ENCODE data around the gene CTNND1.

Gene CTNND1

GRCh38 chr11:57752954-57753353, 8.6 kb upstream of the CTNND1 start:
- Histone ChIP-seq H3K27ac (ENCODE audit: extremely low read depth, low read depth, low read length) (no peak overlapping the region), H3K9me3 (ENCODE audit: control insufficient read depth, insufficient read depth, low read depth, low read length) (no peaks in the 10 kb centered on the region), H3K4me3 (ENCODE audit: low read depth, low read length) (no peak overlapping the region), H3K4me1 (ENCODE audit: control insufficient read depth, insufficient read depth, low read length) (no peaks in the 10 kb centered on the region), H3K36me3 (ENCODE audit: control insufficient read depth in 2 of 2, insufficient read depth in 1 of 2, low read length in 2 of 2) (no peaks in the 10 kb centered on the region)
- ChIA-PET POLR2A (no interaction called here), CTCF (interaction anchor here (0.6 to 2.2 kb wide), 2 partner anchors 48 to 1356 kb away, joined by 3 to 49 read pairs; no protein-coding TSS in a partner anchor)
- TF ChIP-seq ZNF48 (tag by site-specific recombination; IDR thresholded peaks at IDR 0.05) (no peak), ZNF16 (tag by site-specific recombination; IDR thresholded peaks at IDR 0.05; ENCODE audit: low read depth) (no peak), ZNF404 (tag by site-specific recombination; IDR thresholded peaks at IDR 0.05) (no peak), ZNF677 (tag by site-specific recombination; IDR thresholded peaks at IDR 0.05) (no peak)

GRCh38 chr11:57758174-57758573, 3.4 kb upstream of the CTNND1 start:
- ChIA-PET CTCF (interaction anchor here (1.0 to 10.5 kb wide), 2 partner anchors 30 to 43 kb away, joined by 4 to 151 read pairs; no protein-coding TSS in a partner anchor), POLR2A (no interaction called here)
- Histone ChIP-seq H3K4me3 (ENCODE audit: low read depth, low read length) (no peak overlapping the region), H3K27ac (ENCODE audit: extremely low read depth, low read depth, low read length) (no peak overlapping the region), H3K36me3 (ENCODE audit: control insufficient read depth in 2 of 2, insufficient read depth in 1 of 2, low read length in 2 of 2) (no peaks in the 10 kb centered on the region), H3K4me1 (ENCODE audit: control insufficient read depth, insufficient read depth, low read length) (no peaks in the 10 kb centered on the region), H3K9me3 (ENCODE audit: control insufficient read depth, insufficient read depth, low read depth, low read length) (no peaks in the 10 kb centered on the region)
- no peak for TF ChIP-seq ZNF169 (tag by site-specific recombination; IDR thresholded peaks at IDR 0.05)
- TF ChIP-seq PATZ1 (tag by site-specific recombination; IDR thresholded peaks at IDR 0.05), result no peak
- no peak for TF ChIP-seq ZNF302 (tag by site-specific recombination; IDR thresholded peaks at IDR 0.05; ENCODE audit: low read depth)
- TF ChIP-seq ZNF311 (tag by site-specific recombination; IDR thresholded peaks at IDR 0.05; ENCODE audit: borderline replicate concordance), result no peak

- CTCF ChIA-PET, result interaction anchor here (1.3 to 10.5 kb wide), 5 partner anchors 10 to 305 kb away, joined by 3 to 151 read pairs (median 5); no protein-coding TSS in a partner anchor
- TF ChIP-seq HIC1 (tag by site-specific recombination; IDR thresholded peaks at IDR 0.05) (no peak), ZNF394 (tag by site-specific recombination; IDR thresholded peaks at IDR 0.05; ENCODE audit: borderline replicate concordance) (no peak), ZNF596 (tag by site-specific recombination; IDR thresholded peaks at IDR 0.05) (0 out of 2 replicates have a peak, but pooled peaks have one; percentile 7), PRDM1 (tag by site-specific recombination; IDR thresholded peaks at IDR 0.05) (peak; percentile 50), ZBTB17 (tag by site-specific recombination; IDR thresholded peaks at IDR 0.05) (no peak), ZNF341 (tag by site-specific recombination; IDR thresholded peaks at IDR 0.05; ENCODE audit: low read depth) (peak; percentile 46; the same call in 1 of the 2 replicates), PRDM10 (tag by site-specific recombination; IDR thresholded peaks at IDR 0.05) (peak; percentile 59; the same call in 1 of the 2 replicates), ZNF704 (tag by site-specific recombination; IDR thresholded peaks at IDR 0.05) (no peak), IKZF3 (tag by site-specific recombination; IDR thresholded peaks at IDR 0.05) (peak; percentile 48; the same call in 1 of the 2 replicates), SP2 (tag by site-specific recombination; IDR thresholded peaks at IDR 0.05) (no peak), ZBTB6 (tag by site-specific recombination; IDR thresholded peaks at IDR 0.05) (no peak), ZNF677 (tag by site-specific recombination; IDR thresholded peaks at IDR 0.05) (no peak)
Observed at GRCh38 chr11:57762235-57762861, 746 bp downstream of the CTNND1 start.

More at GRCh38 chr11:57762235-57762861, 746 bp downstream of the CTNND1 start:
- POLR2A ChIA-PET, result interaction anchor here (0.6 to 4.8 kb wide), 8 partner anchors 14 to 107 kb away, joined by 3 to 50 read pairs (median 6); partner anchors contain the start of gene SELENOH
- H3K36me3 ChIP-seq (ENCODE audit: control insufficient read depth in 2 of 2, insufficient read depth in 1 of 2, low read length in 2 of 2), result no peaks in the 10 kb centered on the region
- peak overlapping the region; percentile 86 for H3K27ac ChIP-seq (ENCODE audit: extremely low read depth, low read depth, low read length)
- peak overlapping the region; percentile 50 for H3K4me3 ChIP-seq (ENCODE audit: low read depth, low read length)
- H3K4me1 ChIP-seq (ENCODE audit: control insufficient read depth, insufficient read depth, low read length), result peaks cover 8% of the 10 kb centered on the region; the same call in 1 of the 2 replicates
- no peaks in the 10 kb centered on the region for H3K9me3 ChIP-seq (ENCODE audit: control insufficient read depth, insufficient read depth, low read depth, low read length)
